Calu3 (cell line): Measurements from ENCODE around the gene RCL1. TPM values are rescaled to one million over a fixed set of nuclear protein-coding genes. Genes with fewer than 3 reads are reported as not detected.

ENCODE experiments used
- BruUV-seq: library from RNA; stranded (reverse); fragments of 400-500 nt; replicated peaks from 2 replicates; lab custom pipeline; 2021; lab: Mats Ljungman, UMichigan
- CTCF ChIA-PET: fragments of 300-600 bp; sonication (Branson Sonifier 250); formaldehyde crosslinking; loops from one replicate; lab custom pipeline; 2022; ENCODE audit warnings: antibody characterized with exemption; lab: Charles Lee
- DNase-seq: peaks from one replicate; pipeline ENCODE4 v3.0.0; 2022
- H3K27ac Mint-ChIP-seq: one replicate; pipeline ENCODE4 v1.8.0; 2022; ENCODE audit warnings: mixed read lengths; ENCODE audit not compliant: unreplicated experiment
- H3K27me3 Mint-ChIP-seq: one replicate; pipeline ENCODE4 v1.8.0; 2022; ENCODE audit warnings: mixed read lengths; ENCODE audit not compliant: unreplicated experiment
- H3K36me3 Mint-ChIP-seq: one replicate; pipeline ENCODE4 v1.8.0; 2022; ENCODE audit warnings: mild to moderate bottlenecking, moderate library complexity, mixed read lengths; ENCODE audit not compliant: insufficient read depth, unreplicated experiment
- H3K4me1 Mint-ChIP-seq: one replicate; pipeline ENCODE4 v1.8.0; 2022; ENCODE audit warnings: mild to moderate bottlenecking, low read depth, mixed read lengths; ENCODE audit not compliant: unreplicated experiment
- H3K4me3 Mint-ChIP-seq: one replicate; pipeline ENCODE4 v1.8.0; 2022; ENCODE audit warnings: mild to moderate bottlenecking, low read depth, moderate library complexity, mixed read lengths; ENCODE audit not compliant: unreplicated experiment
- H3K9me3 Mint-ChIP-seq: one replicate; pipeline ENCODE4 v1.8.0; 2022; ENCODE audit warnings: low read depth, mixed read lengths; ENCODE audit not compliant: unreplicated experiment
- intact Hi-C: fragments of 100-400 bp; cut with micrococcal nuclease; formaldehyde crosslinking; loops from one replicate; pipeline ENCODE4 v1.10.0; 2022; ENCODE audit not compliant: unreplicated experiment
- total RNA-seq: library from RNA; stranded (reverse); gene quantifications from 2 replicates; pipeline ENCODE4 v1.2.3, GENCODE V29; 2022
- TF ChIP-seq, protein P1 (sequence below): fragments of 200-600 bp; IDR thresholded peaks from one replicate; pipeline ENCODE4 v1.8.0; 2022; ENCODE audit warnings: antibody characterized with exemption; ENCODE audit not compliant: unreplicated experiment

The RCL1 gene
- total RNA-seq, 1 experiment from 2014 or later: 21.3 TPM

DNA sequence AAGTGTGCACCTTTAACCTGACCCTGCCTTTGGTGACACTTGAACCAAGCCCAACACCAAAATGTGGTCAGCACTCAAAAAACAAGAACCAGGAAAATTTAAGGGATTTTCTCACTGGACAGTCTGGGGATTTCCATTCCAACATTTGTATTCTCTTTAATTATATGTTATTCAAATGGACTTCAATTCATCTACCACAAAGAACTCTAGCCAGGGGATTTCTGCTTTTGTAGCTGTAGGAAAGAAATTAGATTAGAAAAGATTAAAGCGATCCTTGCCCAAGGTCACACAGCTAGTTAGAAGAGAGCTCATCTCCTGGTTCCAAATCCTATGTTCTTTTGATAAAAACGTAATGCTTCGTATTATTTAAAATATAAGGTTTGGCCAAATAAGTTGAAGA lies 97.5 kb downstream of the RCL1 start:
- BruUV-seq: no TSS peak

DNA sequence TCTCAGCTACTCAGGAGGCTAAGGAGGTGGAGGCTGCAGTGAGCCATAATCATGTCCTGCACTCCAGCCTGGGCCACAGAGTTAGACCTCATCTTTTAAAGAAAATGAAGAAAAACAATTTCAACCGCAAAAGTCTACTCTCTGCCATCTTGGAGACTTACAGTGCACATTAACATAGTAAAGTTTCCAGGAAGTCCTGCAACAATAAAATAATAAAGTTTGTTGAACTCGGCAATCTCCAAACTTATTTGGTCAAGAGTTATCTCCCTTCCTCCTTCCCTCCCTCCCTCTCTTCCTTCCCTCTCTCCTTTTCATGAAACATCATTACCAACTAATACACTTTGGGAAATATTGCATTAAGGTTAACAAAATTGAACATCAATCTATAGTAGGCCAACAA lies 98.2 kb downstream of the RCL1 start:
- H3K9me3 Mint-ChIP-seq: no peaks in the 10 kb centered on the region
- CTCF ChIA-PET: no interaction called here
- no peak for DNase-seq
- peaks cover 29% of the 10 kb centered on the region for H3K4me1 Mint-ChIP-seq
- H3K27ac Mint-ChIP-seq: no peak overlapping the region
- no peaks in the 10 kb centered on the region for H3K27me3 Mint-ChIP-seq
- intact Hi-C loops: no loop called here
- TF ChIP-seq, protein P1, sequence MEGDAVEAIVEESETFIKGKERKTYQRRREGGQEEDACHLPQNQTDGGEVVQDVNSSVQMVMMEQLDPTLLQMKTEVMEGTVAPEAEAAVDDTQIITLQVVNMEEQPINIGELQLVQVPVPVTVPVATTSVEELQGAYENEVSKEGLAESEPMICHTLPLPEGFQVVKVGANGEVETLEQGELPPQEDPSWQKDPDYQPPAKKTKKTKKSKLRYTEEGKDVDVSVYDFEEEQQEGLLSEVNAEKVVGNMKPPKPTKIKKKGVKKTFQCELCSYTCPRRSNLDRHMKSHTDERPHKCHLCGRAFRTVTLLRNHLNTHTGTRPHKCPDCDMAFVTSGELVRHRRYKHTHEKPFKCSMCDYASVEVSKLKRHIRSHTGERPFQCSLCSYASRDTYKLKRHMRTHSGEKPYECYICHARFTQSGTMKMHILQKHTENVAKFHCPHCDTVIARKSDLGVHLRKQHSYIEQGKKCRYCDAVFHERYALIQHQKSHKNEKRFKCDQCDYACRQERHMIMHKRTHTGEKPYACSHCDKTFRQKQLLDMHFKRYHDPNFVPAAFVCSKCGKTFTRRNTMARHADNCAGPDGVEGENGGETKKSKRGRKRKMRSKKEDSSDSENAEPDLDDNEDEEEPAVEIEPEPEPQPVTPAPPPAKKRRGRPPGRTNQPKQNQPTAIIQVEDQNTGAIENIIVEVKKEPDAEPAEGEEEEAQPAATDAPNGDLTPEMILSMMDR: no peak
- H3K36me3 Mint-ChIP-seq: no peaks in the 10 kb centered on the region
- H3K4me3 Mint-ChIP-seq: no peak overlapping the region
- BruUV-seq: no TSS peak

More for the DNA sequence above, 97.5 kb downstream of the RCL1 start:
- no peak for DNase-seq
- Mint-ChIP-seq H3K4me3 (no peak overlapping the region), H3K27me3 (no peaks in the 10 kb centered on the region), H3K27ac (no peak overlapping the region), H3K36me3 (no peaks in the 10 kb centered on the region), H3K4me1 (peaks cover 29% of the 10 kb centered on the region), H3K9me3 (no peaks in the 10 kb centered on the region)
- intact Hi-C loops: no loop called here
- CTCF ChIA-PET: interaction anchor here (0.7 kb wide), 1 partner anchor 131 kb away, joined by 3 read pairs; no protein-coding TSS in a partner anchor
- TF ChIP-seq, protein P1: no peak

DNA sequence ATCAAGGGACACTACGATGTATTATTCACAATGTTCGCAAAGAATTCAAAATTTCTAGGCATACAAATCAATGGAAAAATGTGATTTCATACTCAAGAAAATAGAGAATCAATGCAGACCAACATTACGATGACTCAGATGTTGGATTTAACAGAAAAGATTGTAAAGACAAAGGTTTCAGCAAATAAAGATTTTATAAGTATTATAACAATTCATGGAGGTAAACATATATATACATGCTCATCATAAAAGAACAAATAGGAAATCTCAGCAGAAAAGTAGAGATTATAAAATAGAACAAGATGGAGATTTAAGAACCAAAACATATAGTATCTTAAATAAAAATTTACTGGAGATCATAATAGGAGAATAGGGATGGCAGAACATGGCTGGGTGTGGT lies 98.9 kb downstream of the RCL1 start:
- Mint-ChIP-seq H3K36me3 (no peaks in the 10 kb centered on the region), H3K27me3 (no peaks in the 10 kb centered on the region), H3K9me3 (no peaks in the 10 kb centered on the region), H3K4me3 (no peak overlapping the region), H3K4me1 (peaks cover 29% of the 10 kb centered on the region), H3K27ac (no peak overlapping the region)
- TF ChIP-seq, protein P1: no peak
- intact Hi-C loops: loop anchor here (2.0 kb wide), 1 partner anchor 93 kb away; the partner anchor contains the start of gene JAK2
- CTCF ChIA-PET: no interaction called here
- DNase-seq: no peak
- BruUV-seq: no TSS peak

DNA sequence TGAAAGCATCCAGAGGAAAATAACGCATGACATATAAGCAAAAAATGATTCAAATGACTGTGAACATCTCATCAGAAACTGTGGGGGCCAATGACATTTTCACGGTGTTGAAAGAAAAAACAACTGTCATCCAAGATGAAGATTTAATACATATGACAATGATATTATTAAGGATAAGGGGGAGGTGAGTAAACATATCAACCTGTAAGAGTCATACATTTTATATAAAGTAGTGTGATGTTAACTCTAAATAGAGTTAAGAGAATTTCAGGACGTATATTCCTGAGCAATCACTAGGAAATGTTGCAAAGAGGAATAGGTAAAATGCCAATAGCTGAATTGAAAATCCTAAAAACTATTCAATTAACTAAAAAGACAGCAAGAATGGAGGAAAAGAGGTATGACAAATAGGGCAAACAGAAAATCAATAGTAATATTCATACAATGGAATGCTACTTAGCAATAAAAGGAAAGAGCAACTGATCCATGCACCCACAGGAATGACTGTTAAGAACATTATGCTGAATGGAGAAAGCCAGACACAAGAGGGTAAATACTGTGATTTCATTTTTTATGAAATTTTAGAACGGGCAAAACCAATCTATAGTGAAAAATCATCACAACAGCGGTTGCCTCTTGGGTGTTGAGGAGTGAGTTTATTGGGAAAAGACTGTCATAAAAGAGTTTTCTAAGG lies 99.9 kb downstream of the RCL1 start:
- intact Hi-C loops: loop anchor here (2.0 kb wide), 1 partner anchor 92 kb away; the partner anchor contains the start of gene JAK2
- Mint-ChIP-seq H3K4me3 (no peak overlapping the region), H3K4me1 (peaks cover 29% of the 10 kb centered on the region), H3K9me3 (peaks cover under 1% of the 10 kb centered on the region), H3K27me3 (no peaks in the 10 kb centered on the region), H3K36me3 (no peaks in the 10 kb centered on the region), H3K27ac (peak overlapping the region; percentile 33)
- CTCF ChIA-PET: no interaction called here
- no peak for DNase-seq
- no TSS peak for BruUV-seq
- TF ChIP-seq, protein P1: no peak
